IPS DF 6.9 (cell line): ENCODE measurements around the gene SPNS3.

ENCODE experiments used
- DNase-seq: peaks from one replicate; pipeline ENCODE4 v3.0.0-alpha.2; 2013; ENCODE audit warnings: low read depth, low spot score
- H3K27ac ChIP-seq: one replicate; pipeline ENCODE4 v1.5.1; 2013; ENCODE audit warnings: low read length, control low read depth
- H3K27me3 ChIP-seq: 2 replicates; pipeline ENCODE4 v1.6.1; 2013; ENCODE audit warnings: mild to moderate bottlenecking, low read length; ENCODE audit not compliant: control insufficient read depth, insufficient read depth
- H3K36me3 ChIP-seq: 2 replicates; pipeline ENCODE4 v1.6.1; 2013; ENCODE audit warnings: low read length; ENCODE audit not compliant: control insufficient read depth, insufficient read depth
- H3K4me1 ChIP-seq: 2 replicates; pipeline ENCODE4 v1.6.1; 2013; ENCODE audit warnings: low read length; ENCODE audit not compliant: control insufficient read depth, insufficient read depth
- H3K4me3 ChIP-seq: 2 replicates; pipeline ENCODE4 v1.5.1; 2013; ENCODE audit warnings: mild to moderate bottlenecking, low read length
- H3K9me3 ChIP-seq: 2 replicates; pipeline ENCODE4 v1.6.1; 2013; ENCODE audit warnings: low read length, inconsistent platforms; ENCODE audit not compliant: control insufficient read depth, insufficient read depth
- WGBS: extraction: QIAGEN DNeasy Blood & Tissue Kit; methylation state at CpG from one replicate; pipeline ENCODE4 v1.1.7; 2013; ENCODE audit warnings: mixed read lengths, missing lambda C conversion rate; ENCODE audit not compliant: insufficient read length, insufficient coverage; 5-methylcytosine and 5-hydroxymethylcytosine counted together

Gene SPNS3

GRCh38 chr17:4510618-4510941 lies 76.8 kb downstream of the SPNS3 start:
- Histone ChIP-seq H3K27ac (no peak overlapping the region), H3K36me3 (no peaks in the 10 kb centered on the region), H3K27me3 (no peaks in the 10 kb centered on the region), H3K4me3 (no peak overlapping the region), H3K9me3 (no peaks in the 10 kb centered on the region), H3K4me1 (peaks cover 7% of the 10 kb centered on the region)
- DNase-seq: no peak
- WGBS: no CpG with 5 or more reads among the region's 11 CpGs

- Histone ChIP-seq H3K4me1 (peaks cover 7% of the 10 kb centered on the region), H3K9me3 (no peaks in the 10 kb centered on the region), H3K27ac (no peak overlapping the region), H3K36me3 (no peaks in the 10 kb centered on the region), H3K27me3 (no peaks in the 10 kb centered on the region), H3K4me3 (no peak overlapping the region)
- WGBS: no CpG with 5 or more reads among the region's 10 CpGs
- DNase-seq: no peak
Measured at GRCh38 chr17:4511199-4511932, 77.6 kb downstream of the SPNS3 start.

GRCh38 chr17:4512156-4513112 lies 78.7 kb downstream of the SPNS3 start:
- Histone ChIP-seq H3K9me3 (no peaks in the 10 kb centered on the region), H3K4me1 (peaks cover 7% of the 10 kb centered on the region), H3K36me3 (no peaks in the 10 kb centered on the region), H3K27ac (no peak overlapping the region), H3K27me3 (no peaks in the 10 kb centered on the region), H3K4me3 (no peak overlapping the region)
- WGBS: no CpG with 5 or more reads among the region's 31 CpGs
- DNase-seq: no peak

GRCh38 chr17:4513113-4514032 lies 79.6 kb downstream of the SPNS3 start:
- DNase-seq: no peak
- H3K9me3 ChIP-seq: no peaks in the 10 kb centered on the region
- H3K27me3 ChIP-seq: no peaks in the 10 kb centered on the region
- no peak overlapping the region for H3K27ac ChIP-seq
- H3K4me1 ChIP-seq: peaks cover 7% of the 10 kb centered on the region
- WGBS: no CpG with 5 or more reads among the region's 24 CpGs
- H3K4me3 ChIP-seq: no peak overlapping the region
- no peaks in the 10 kb centered on the region for H3K36me3 ChIP-seq

GRCh38 chr17:4514206-4514605 lies 80.5 kb downstream of the SPNS3 start:
- no CpG with 5 or more reads among the region's 7 CpGs for WGBS
- peaks cover 7% of the 10 kb centered on the region for H3K4me1 ChIP-seq
- no peak for DNase-seq

GRCh38 chr17:4514779-4515178 lies 81.0 kb downstream of the SPNS3 start:
- no peak for DNase-seq
- no CpG with 5 or more reads among the region's 11 CpGs for WGBS
- H3K4me3 ChIP-seq: no peak overlapping the region
- no peak overlapping the region for H3K27ac ChIP-seq
- H3K27me3 ChIP-seq: no peaks in the 10 kb centered on the region
- no peaks in the 10 kb centered on the region for H3K9me3 ChIP-seq
- no peaks in the 10 kb centered on the region for H3K36me3 ChIP-seq
- H3K4me1 ChIP-seq: peaks cover 7% of the 10 kb centered on the region

More at GRCh38 chr17:4514206-4514605, 80.5 kb downstream of the SPNS3 start:
- no peak overlapping the region for H3K4me3 ChIP-seq
- no peak overlapping the region for H3K27ac ChIP-seq
- H3K27me3 ChIP-seq: no peaks in the 10 kb centered on the region
- H3K36me3 ChIP-seq: no peaks in the 10 kb centered on the region
- H3K9me3 ChIP-seq: no peaks in the 10 kb centered on the region

- H3K9me3 ChIP-seq: no peaks in the 10 kb centered on the region
- H3K27me3 ChIP-seq: no peaks in the 10 kb centered on the region
- H3K27ac ChIP-seq: no peak overlapping the region
- DNase-seq: no peak
- no peak overlapping the region for H3K4me3 ChIP-seq
- no CpG with 5 or more reads among the region's 5 CpGs for WGBS
- H3K4me1 ChIP-seq: peaks cover 7% of the 10 kb centered on the region
- H3K36me3 ChIP-seq: no peaks in the 10 kb centered on the region
Measured at GRCh38 chr17:4515501-4515900, 81.8 kb downstream of the SPNS3 start.

- no peak overlapping the region for H3K27ac ChIP-seq
- peaks cover 7% of the 10 kb centered on the region for H3K4me1 ChIP-seq
- H3K9me3 ChIP-seq: no peaks in the 10 kb centered on the region
- no peak overlapping the region for H3K4me3 ChIP-seq
- no peaks in the 10 kb centered on the region for H3K27me3 ChIP-seq
- no peak for DNase-seq
- H3K36me3 ChIP-seq: no peaks in the 10 kb centered on the region
- WGBS: no CpG with 5 or more reads among the region's 11 CpGs
Measured at GRCh38 chr17:4516735-4517134, 83.0 kb downstream of the SPNS3 start.

GRCh38 chr17:4518901-4519300 lies 85.2 kb downstream of the SPNS3 start:
- Histone ChIP-seq H3K27me3 (no peaks in the 10 kb centered on the region), H3K4me3 (no peak overlapping the region), H3K9me3 (no peaks in the 10 kb centered on the region), H3K36me3 (no peaks in the 10 kb centered on the region), H3K27ac (no peak overlapping the region), H3K4me1 (peaks cover 5% of the 10 kb centered on the region)
- WGBS: no CpG with 5 or more reads among the region's 10 CpGs
- DNase-seq: no peak

- H3K36me3 ChIP-seq: no peaks in the 10 kb centered on the region
- no peaks in the 10 kb centered on the region for H3K27me3 ChIP-seq
- WGBS: no CpG with 5 or more reads among the region's 14 CpGs
- no peak for DNase-seq
- peaks cover 2% of the 10 kb centered on the region; the same call in 1 of the 2 replicates for H3K4me1 ChIP-seq
- no peak overlapping the region for H3K4me3 ChIP-seq
- no peak overlapping the region for H3K27ac ChIP-seq
- no peaks in the 10 kb centered on the region for H3K9me3 ChIP-seq
Measured at GRCh38 chr17:4519361-4519788, 85.6 kb downstream of the SPNS3 start.
